ENCODE data around the gene MIAT.

The MIAT gene

GRCh38 chr22:26691377-26691716 is 34.0 kb downstream of the MIAT start:
- no peak for TF ChIP-seq HDGF (IDR thresholded peaks at IDR 0.05; ENCODE audit: borderline replicate concordance)
- TF ChIP-seq NFRKB (IDR thresholded peaks at IDR 0.05), result no peak
- TF ChIP-seq FOXK2 (IDR thresholded peaks at IDR 0.05), result no peak
- no peak for TF ChIP-seq TARDBP (IDR thresholded peaks at IDR 0.05)
- TF ChIP-seq CTBP1 (IDR thresholded peaks at IDR 0.05; ENCODE audit: borderline replicate concordance), result no peak
- TF ChIP-seq ELF4 (IDR thresholded peaks at IDR 0.05), result no peak
- no peak for TF ChIP-seq FOXA1 (IDR thresholded peaks at IDR 0.05)
- TF ChIP-seq SP1 (IDR thresholded peaks at IDR 0.05), result no peak
- no peak for TF ChIP-seq ARNT (IDR thresholded peaks at IDR 0.05)
- no peak for TF ChIP-seq L3MBTL2 (conservative IDR thresholded peaks at IDR 0.05)
- no peak for TF ChIP-seq FOXM1 (IDR thresholded peaks at IDR 0.05; ENCODE audit: borderline replicate concordance)
- TF ChIP-seq PKNOX1 (IDR thresholded peaks at IDR 0.05), result no peak
- TF ChIP-seq ZNF384 (IDR thresholded peaks at IDR 0.05), result no peak
- TF ChIP-seq SUZ12 (IDR thresholded peaks at IDR 0.05), result no peak
- CTCF ChIA-PET, result no interaction called here
- DNase-seq (ENCODE audit: extremely low spot score), result no peak
- POLR2A ChIA-PET, result no interaction called here

GRCh38 chr22:26692215-26692614 is 34.8 kb downstream of the MIAT start:
- DNase-seq (ENCODE audit: extremely low spot score), result no peak
- TF ChIP-seq SP1 (IDR thresholded peaks at IDR 0.05) (no peak), BHLHE40 (IDR thresholded peaks at IDR 0.05; ENCODE audit: borderline replicate concordance) (no peak), SUZ12 (IDR thresholded peaks at IDR 0.05) (no peak)
- POLR2A ChIA-PET, result no interaction called here
- CTCF ChIA-PET, result no interaction called here

- no peak for DNase-seq (ENCODE audit: extremely low spot score)
- no peak for TF ChIP-seq L3MBTL2 (conservative IDR thresholded peaks at IDR 0.05)
- CTCF ChIA-PET, result no interaction called here
- POLR2A ChIA-PET, result no interaction called here
Measured at GRCh38 chr22:26697151-26697550, 39.8 kb downstream of the MIAT start.

GRCh38 chr22:26700462-26700861 is 43.1 kb downstream of the MIAT start:
- ChIA-PET CTCF (no interaction called here), POLR2A (no interaction called here)
- no peak for TF ChIP-seq LEF1 (IDR thresholded peaks at IDR 0.05; ENCODE audit: borderline replicate concordance)
- TF ChIP-seq SP1 (IDR thresholded peaks at IDR 0.05), result no peak
- no peak for TF ChIP-seq FOXM1 (IDR thresholded peaks at IDR 0.05; ENCODE audit: borderline replicate concordance)
- no peak for TF ChIP-seq NFRKB (IDR thresholded peaks at IDR 0.05)
- TF ChIP-seq PKNOX1 (IDR thresholded peaks at IDR 0.05), result no peak
- no peak for TF ChIP-seq L3MBTL2 (conservative IDR thresholded peaks at IDR 0.05)
- TF ChIP-seq BHLHE40 (IDR thresholded peaks at IDR 0.05; ENCODE audit: borderline replicate concordance), result no peak
- no peak for TF ChIP-seq CTBP1 (IDR thresholded peaks at IDR 0.05; ENCODE audit: borderline replicate concordance)
- no peak for TF ChIP-seq TARDBP (IDR thresholded peaks at IDR 0.05)
- no peak for TF ChIP-seq HDGF (IDR thresholded peaks at IDR 0.05; ENCODE audit: borderline replicate concordance)
- TF ChIP-seq FOXA1 (IDR thresholded peaks at IDR 0.05), result no peak
- no peak for TF ChIP-seq ELF4 (IDR thresholded peaks at IDR 0.05)
- TF ChIP-seq ZNF384 (IDR thresholded peaks at IDR 0.05), result no peak
- TF ChIP-seq SUZ12 (IDR thresholded peaks at IDR 0.05), result no peak
- no peak for TF ChIP-seq FOXK2 (IDR thresholded peaks at IDR 0.05)
- TF ChIP-seq ARNT (IDR thresholded peaks at IDR 0.05), result no peak
- no peak for DNase-seq (ENCODE audit: extremely low spot score)

GRCh38 chr22:26700886-26701285 is 43.5 kb downstream of the MIAT start:
- CTCF ChIA-PET, result interaction anchor here (0.6 kb wide), 1 partner anchor 520 kb away, joined by 3 read pairs; no protein-coding TSS in a partner anchor
- POLR2A ChIA-PET, result no interaction called here
- DNase-seq (ENCODE audit: extremely low spot score), result no peak
- TF ChIP-seq TARDBP (IDR thresholded peaks at IDR 0.05) (no peak), BHLHE40 (IDR thresholded peaks at IDR 0.05; ENCODE audit: borderline replicate concordance) (no peak), CTBP1 (IDR thresholded peaks at IDR 0.05; ENCODE audit: borderline replicate concordance) (no peak), FOXM1 (IDR thresholded peaks at IDR 0.05; ENCODE audit: borderline replicate concordance) (no peak), PKNOX1 (IDR thresholded peaks at IDR 0.05) (no peak), NFRKB (IDR thresholded peaks at IDR 0.05) (no peak), FOXK2 (IDR thresholded peaks at IDR 0.05) (no peak), FOXA1 (IDR thresholded peaks at IDR 0.05) (no peak), HDGF (IDR thresholded peaks at IDR 0.05; ENCODE audit: borderline replicate concordance) (no peak), LEF1 (IDR thresholded peaks at IDR 0.05; ENCODE audit: borderline replicate concordance) (no peak), L3MBTL2 (conservative IDR thresholded peaks at IDR 0.05) (no peak)

- ChIA-PET POLR2A (no interaction called here), CTCF (interaction anchor here (0.6 kb wide), 1 partner anchor 521 kb away, joined by 3 read pairs; no protein-coding TSS in a partner anchor)
- no peak for DNase-seq (ENCODE audit: extremely low spot score)
- TF ChIP-seq PKNOX1 (IDR thresholded peaks at IDR 0.05) (no peak), ELF4 (IDR thresholded peaks at IDR 0.05) (no peak), FOXM1 (IDR thresholded peaks at IDR 0.05; ENCODE audit: borderline replicate concordance) (no peak), LEF1 (IDR thresholded peaks at IDR 0.05; ENCODE audit: borderline replicate concordance) (no peak), ZNF384 (IDR thresholded peaks at IDR 0.05) (no peak), HDGF (IDR thresholded peaks at IDR 0.05; ENCODE audit: borderline replicate concordance) (no peak), FOXA1 (IDR thresholded peaks at IDR 0.05) (no peak), NFRKB (IDR thresholded peaks at IDR 0.05) (no peak), BHLHE40 (IDR thresholded peaks at IDR 0.05; ENCODE audit: borderline replicate concordance) (no peak), CTBP1 (IDR thresholded peaks at IDR 0.05; ENCODE audit: borderline replicate concordance) (no peak), SP1 (IDR thresholded peaks at IDR 0.05) (no peak)
Measured at GRCh38 chr22:26701323-26701722, 43.9 kb downstream of the MIAT start.

Data from HEK293T (cell line).